LNCaP clone FGC (cell line): ENCODE results near the gene SRCIN1.

Source experiments
- DNase-seq: peaks from one replicate; pipeline ENCODE4 v3.0.0-alpha.2; 2011; ENCODE audit warnings: low read depth
- H3K4me3 ChIP-seq: 2 replicates; pipeline ENCODE4 v1.5.1; 2011; ENCODE audit warnings: mild to moderate bottlenecking, low read depth, low read length, control low read depth
- TF ChIP-seq, protein P1 (sequence below): IDR thresholded peaks from 2 replicates; pipeline ENCODE4 v1.5.1; 2012; ENCODE audit warnings: mild to moderate bottlenecking; ENCODE audit not compliant: control insufficient read depth, insufficient read depth; ENCODE audit errors: extremely low read depth

The SRCIN1 gene

DNA sequence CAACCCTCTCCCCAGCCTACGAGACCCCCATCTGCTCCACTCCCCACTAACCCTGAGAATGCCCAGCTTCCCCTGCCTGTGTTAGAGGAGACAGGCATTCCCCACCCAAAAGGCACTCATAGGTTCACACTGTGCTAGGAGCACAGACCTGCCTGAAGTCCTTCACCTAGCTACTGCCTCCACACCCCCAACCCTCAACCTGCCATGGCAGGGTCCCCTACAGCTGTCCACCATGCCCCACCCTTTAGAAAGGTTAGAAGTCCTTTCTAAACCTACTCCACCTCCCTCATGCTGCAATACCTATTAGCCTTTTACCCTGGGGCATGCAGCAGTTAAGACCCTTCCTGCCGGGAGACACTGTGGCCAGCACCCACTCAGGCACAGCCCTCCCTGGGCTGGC lies 9.1 kb downstream of the SRCIN1 start:
- DNase-seq, result no peak
- H3K4me3 ChIP-seq, result no peak overlapping the region
- TF ChIP-seq, protein P1, sequence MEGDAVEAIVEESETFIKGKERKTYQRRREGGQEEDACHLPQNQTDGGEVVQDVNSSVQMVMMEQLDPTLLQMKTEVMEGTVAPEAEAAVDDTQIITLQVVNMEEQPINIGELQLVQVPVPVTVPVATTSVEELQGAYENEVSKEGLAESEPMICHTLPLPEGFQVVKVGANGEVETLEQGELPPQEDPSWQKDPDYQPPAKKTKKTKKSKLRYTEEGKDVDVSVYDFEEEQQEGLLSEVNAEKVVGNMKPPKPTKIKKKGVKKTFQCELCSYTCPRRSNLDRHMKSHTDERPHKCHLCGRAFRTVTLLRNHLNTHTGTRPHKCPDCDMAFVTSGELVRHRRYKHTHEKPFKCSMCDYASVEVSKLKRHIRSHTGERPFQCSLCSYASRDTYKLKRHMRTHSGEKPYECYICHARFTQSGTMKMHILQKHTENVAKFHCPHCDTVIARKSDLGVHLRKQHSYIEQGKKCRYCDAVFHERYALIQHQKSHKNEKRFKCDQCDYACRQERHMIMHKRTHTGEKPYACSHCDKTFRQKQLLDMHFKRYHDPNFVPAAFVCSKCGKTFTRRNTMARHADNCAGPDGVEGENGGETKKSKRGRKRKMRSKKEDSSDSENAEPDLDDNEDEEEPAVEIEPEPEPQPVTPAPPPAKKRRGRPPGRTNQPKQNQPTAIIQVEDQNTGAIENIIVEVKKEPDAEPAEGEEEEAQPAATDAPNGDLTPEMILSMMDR, result no peak

DNA sequence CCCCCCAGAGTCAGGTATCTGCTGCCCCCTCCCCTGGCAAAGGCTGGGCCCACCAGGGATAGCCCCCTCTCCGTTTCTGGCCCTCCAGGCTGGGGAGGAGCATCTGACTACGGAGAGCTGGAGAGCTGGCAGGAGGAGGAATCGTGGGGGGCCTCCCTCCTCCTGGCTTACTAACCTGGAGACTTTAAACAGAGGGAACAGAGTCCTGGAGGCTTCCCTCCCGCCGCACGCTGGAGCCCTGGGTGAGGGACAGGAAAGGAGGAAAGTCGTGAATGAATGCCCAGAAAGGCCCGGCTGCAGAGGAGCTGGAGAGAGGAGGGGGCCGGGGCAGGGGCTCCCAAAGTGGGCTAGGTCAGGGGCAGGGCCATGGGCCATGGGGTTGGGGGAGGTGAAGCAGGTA lies 9.9 kb downstream of the SRCIN1 start:
- H3K4me3 ChIP-seq, result no peak overlapping the region
- TF ChIP-seq, protein P1, result no peak
- no peak for DNase-seq

DNA sequence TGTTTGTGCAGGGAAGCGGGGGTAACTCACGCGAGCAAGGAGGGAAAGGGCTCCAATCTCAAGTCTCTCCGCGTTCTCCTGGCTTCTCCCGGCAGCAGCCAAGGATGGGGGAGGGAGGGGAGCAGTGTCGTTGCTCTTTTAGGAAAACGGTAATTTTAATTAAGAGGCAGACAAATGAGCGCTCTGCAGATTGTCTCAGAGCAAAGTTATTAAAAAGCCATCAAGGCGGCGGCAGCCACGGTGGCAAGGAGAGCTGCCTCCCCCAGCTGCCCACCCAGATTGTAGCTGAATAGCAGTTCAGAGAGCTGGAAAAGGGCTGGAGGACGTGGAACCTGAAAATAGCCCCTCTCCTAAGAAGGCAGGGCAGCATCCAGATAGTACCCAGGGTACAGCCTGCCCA lies 11.6 kb downstream of the SRCIN1 start:
- no peak for DNase-seq
- TF ChIP-seq, protein P1, result no peak
- no peak overlapping the region for H3K4me3 ChIP-seq

DNA sequence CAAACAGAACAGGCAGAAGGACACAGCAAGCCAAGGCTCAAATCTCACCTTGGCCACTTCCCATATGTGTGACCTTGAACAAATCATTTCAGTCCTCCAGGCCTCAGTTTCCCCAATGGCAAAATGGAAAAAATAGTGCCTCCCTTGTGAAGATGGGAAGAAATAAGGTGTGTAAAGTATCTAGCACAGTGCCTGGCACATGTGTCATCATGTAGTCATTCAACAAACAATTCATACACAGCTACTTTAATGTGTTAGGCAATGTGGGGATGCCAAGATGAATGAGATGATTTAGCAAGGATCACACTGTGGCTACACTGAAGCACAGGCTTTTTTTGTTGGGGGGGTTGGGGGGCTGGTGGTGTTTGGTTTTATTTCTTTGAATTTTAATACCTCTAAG lies 13.3 kb downstream of the SRCIN1 start:
- H3K4me3 ChIP-seq, result no peak overlapping the region
- DNase-seq, result no peak
- TF ChIP-seq, protein P1, result no peak

DNA sequence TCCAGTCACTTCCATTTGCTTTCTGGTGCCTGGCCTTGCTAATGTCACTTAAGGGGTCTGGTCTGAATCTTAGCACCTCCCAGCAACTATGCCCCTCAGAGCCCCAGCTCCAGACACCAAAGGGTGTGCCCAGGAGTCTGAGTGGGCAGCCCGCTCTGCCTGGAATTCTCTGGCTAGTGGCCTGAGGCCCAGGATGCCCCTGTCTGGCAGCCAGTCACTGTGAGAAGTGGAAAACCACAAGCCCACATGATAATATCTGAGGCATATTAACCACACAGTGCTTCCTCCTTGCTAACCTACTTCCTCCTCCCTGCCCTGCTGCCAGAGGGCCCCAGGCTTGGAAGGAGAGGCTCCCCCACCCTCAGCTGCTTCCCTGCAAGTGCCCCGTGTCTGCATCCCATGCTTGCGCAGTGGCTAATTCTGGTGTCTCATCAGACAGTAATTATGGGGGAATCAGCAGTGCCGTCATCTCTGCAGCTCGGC lies 14.0 kb downstream of the SRCIN1 start:
- no peak overlapping the region for H3K4me3 ChIP-seq
- no peak for DNase-seq
- TF ChIP-seq, protein P1, result no peak

DNA sequence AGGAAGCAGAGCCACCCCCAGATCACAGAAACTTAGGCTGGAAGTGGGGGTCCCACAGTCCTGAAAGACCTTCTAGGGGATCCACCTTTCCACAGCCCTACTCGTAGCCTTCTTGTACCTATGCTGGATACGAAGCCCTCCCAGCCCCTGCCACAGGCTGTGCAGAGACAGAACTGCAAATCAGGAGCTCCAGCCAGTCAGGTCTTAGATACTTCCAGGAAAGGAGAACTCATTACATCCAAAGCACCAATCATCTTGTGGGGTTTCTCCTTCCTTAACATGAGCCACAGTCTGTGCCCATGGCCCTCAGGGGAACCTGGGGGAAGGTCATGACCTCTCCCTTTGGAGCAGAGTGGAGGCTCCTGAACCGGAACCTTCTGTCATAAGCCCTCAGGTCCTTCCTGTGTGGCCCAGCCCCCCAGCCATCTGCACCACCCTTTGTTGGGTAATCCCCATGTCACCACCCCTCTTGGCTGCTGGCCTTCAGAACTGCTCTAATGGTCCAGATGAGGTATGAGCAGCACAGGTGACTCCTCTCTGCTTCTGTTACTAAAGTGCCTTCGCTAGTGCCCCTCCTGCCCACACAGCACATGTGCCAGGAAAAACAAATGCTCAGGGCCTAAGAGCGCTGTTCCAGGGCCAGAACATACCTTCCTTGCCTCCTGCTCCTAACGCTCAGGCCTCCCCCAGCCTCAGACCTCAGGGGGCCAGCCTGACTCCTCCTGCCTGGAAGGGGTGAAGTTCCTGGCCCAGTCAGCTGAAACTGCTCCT lies 14.6 kb downstream of the SRCIN1 start:
- TF ChIP-seq, protein P1, result no peak
- no peak overlapping the region for H3K4me3 ChIP-seq
- DNase-seq, result no peak
